IMR-90 (cell line): ENCODE data around the gene SERPINH1. TPM values are rescaled to one million over a fixed set of nuclear protein-coding genes. Genes with fewer than 3 reads are reported as not detected.

Source experiments
- ATAC-seq: fragments of 200-7000 bp; cut with Tn5 transposase; 2 replicates; pipeline ENCODE4 v1.9.1; 2020; ENCODE audit warnings: low read depth, mild to moderate bottlenecking, moderate library complexity
- BruUV-seq: library from RNA; stranded (reverse); fragments of 400-500 nt; replicated peaks from 2 replicates; lab custom pipeline; 2021; lab: Mats Ljungman, UMichigan
- CTCF ChIA-PET: fragments of 300-600 bp; formaldehyde crosslinking; extraction: SDS; loops from one replicate; lab custom pipeline; 2021; ENCODE audit warnings: antibody characterized with exemption; lab: Yijun Ruan, JAX
- POLR2A ChIA-PET: fragments of 300-600 bp; sonication (Branson Sonifier 250); formaldehyde crosslinking; loops from one replicate; lab custom pipeline; 2022; ENCODE audit warnings: antibody characterized with exemption; ENCODE audit not compliant: unreplicated experiment; lab: Charles Lee
- DNase-seq: peaks from one replicate; pipeline ENCODE4 v3.0.0; 2013
- H2AFZ ChIP-seq: replicated peaks from 2 replicates; pipeline ENCODE3; 2013; ENCODE audit warnings: low read length, mild to moderate bottlenecking; ENCODE audit not compliant: poor library complexity
- H2AK5ac ChIP-seq: 2 replicates; pipeline ENCODE4 v1.6.1; 2013; ENCODE audit warnings: low read depth, low read length, inconsistent platforms
- H2AK9ac ChIP-seq: replicated peaks from 2 replicates; pipeline ENCODE3; 2013; ENCODE audit warnings: mild to moderate bottlenecking, low read depth, low read length, moderate library complexity; ENCODE audit not compliant: poor library complexity
- H2BK120ac ChIP-seq: 2 replicates; pipeline ENCODE4 v1.6.1; 2013; ENCODE audit warnings: low read depth, low read length, inconsistent platforms
- H2BK15ac ChIP-seq: 3 replicates; pipeline ENCODE4 v1.6.1; 2013; ENCODE audit warnings: low read depth, low read length, inconsistent platforms
- H2BK20ac ChIP-seq: 2 replicates; pipeline ENCODE4 v1.6.1; 2013; ENCODE audit warnings: low read depth, mild to moderate bottlenecking, inconsistent platforms, low read length, moderate library complexity
- H2BK5ac ChIP-seq: 2 replicates; pipeline ENCODE4 v1.6.1; 2013; ENCODE audit warnings: mild to moderate bottlenecking, low read depth, low read length, inconsistent platforms; ENCODE audit not compliant: poor library complexity, severe bottlenecking
- H3K14ac ChIP-seq: replicated peaks from 2 replicates; pipeline ENCODE4 v1.6.1; 2013; ENCODE audit warnings: low read depth, low read length, inconsistent platforms
- H3K18ac ChIP-seq: 2 replicates; pipeline ENCODE4 v1.6.1; 2013; ENCODE audit warnings: low read depth, low read length, control low read depth
- H3K23ac ChIP-seq: 2 replicates; pipeline ENCODE4 v1.6.1; 2013; ENCODE audit warnings: low read depth, low read length, inconsistent platforms
- H3K27ac ChIP-seq: 2 replicates; pipeline ENCODE4 v1.5.1; 2013; ENCODE audit warnings: mild to moderate bottlenecking, control low read depth, low read length; ENCODE audit not compliant: insufficient read depth
- H3K27me3 ChIP-seq: 2 replicates; pipeline ENCODE4 v1.6.1; 2013; ENCODE audit warnings: low read length; ENCODE audit not compliant: control insufficient read depth, insufficient read depth
- H3K36me3 ChIP-seq: 2 replicates; pipeline ENCODE4 v1.6.1; 2013; ENCODE audit warnings: low read length, mixed read lengths; ENCODE audit not compliant: control insufficient read depth, insufficient read depth
- H3K4ac ChIP-seq: 2 replicates; pipeline ENCODE4 v1.6.1; 2013; ENCODE audit warnings: low read depth, low read length, inconsistent platforms
- H3K4me1 ChIP-seq: 2 replicates; pipeline ENCODE4 v1.6.1; 2013; ENCODE audit warnings: low read length, mixed read lengths; ENCODE audit not compliant: control insufficient read depth, insufficient read depth
- H3K4me2 ChIP-seq: 2 replicates; pipeline ENCODE4 v1.6.1; 2013; ENCODE audit warnings: low read depth, mild to moderate bottlenecking, control low read depth, low read length, moderate library complexity
- H3K4me3 ChIP-seq: 2 replicates; pipeline ENCODE4 v1.5.1; 2013; ENCODE audit warnings: low read depth, mild to moderate bottlenecking, control low read depth, low read length, moderate library complexity; ENCODE audit not compliant: insufficient read depth
- H3K56ac ChIP-seq: 2 replicates; pipeline ENCODE4 v1.6.1; 2013; ENCODE audit warnings: low read length, inconsistent platforms; ENCODE audit not compliant: insufficient read depth; ENCODE audit errors: extremely low read depth
- H3K79me1 ChIP-seq, 2 experiments: 2 replicates each; pipeline ENCODE4 v1.6.1; 2013; ENCODE audit warnings: low read length in 2 of 2, inconsistent platforms in 1 of 2, low read depth in 1 of 2
- H3K9ac ChIP-seq: 2 replicates; pipeline ENCODE4 v1.6.1; 2013; ENCODE audit warnings: low read depth, low read length, control low read depth
- H3K9me1 ChIP-seq: 2 replicates; pipeline ENCODE4 v1.6.1; 2013; ENCODE audit warnings: low read length, inconsistent platforms; ENCODE audit not compliant: insufficient read depth
- H3K9me3 ChIP-seq: 2 replicates; pipeline ENCODE4 v1.6.1; 2013; ENCODE audit warnings: low read length; ENCODE audit not compliant: control insufficient read depth, insufficient read depth
- H4K20me1 ChIP-seq: 2 replicates; pipeline ENCODE4 v1.6.1; 2013; ENCODE audit warnings: low read length, inconsistent platforms; ENCODE audit not compliant: insufficient read depth
- H4K5ac ChIP-seq: 2 replicates; pipeline ENCODE4 v1.6.1; 2013; ENCODE audit warnings: mild to moderate bottlenecking, low read depth, low read length, control low read depth
- H4K8ac ChIP-seq, 2 experiments: 2 replicates each; pipeline ENCODE4 v1.6.1; 2013; ENCODE audit warnings: low read depth in 2 of 2, low read length in 2 of 2, control low read depth in 1 of 2, inconsistent platforms in 1 of 2
- H4K91ac ChIP-seq: 2 replicates; pipeline ENCODE4 v1.6.1; 2013; ENCODE audit warnings: low read depth, low read length, inconsistent platforms; ENCODE audit not compliant: insufficient read depth
- BHLHE40 ChIP-seq: fragments of 150-350 bp; IDR thresholded peaks from 2 replicates; pipeline ENCODE4 v1.6.1; 2016; ENCODE audit warnings: mild to moderate bottlenecking, low read depth, low read length
- CHD1 ChIP-seq: IDR thresholded peaks from 2 replicates; pipeline ENCODE4 v1.6.1; 2012; ENCODE audit warnings: low read depth, low read length, improper control_type of control experiment
- CTCF ChIP-seq: conservative IDR thresholded peaks from 2 replicates; pipeline ENCODE4 v1.5.1; 2012; ENCODE audit warnings: mild to moderate bottlenecking, low read depth, low read length, improper control_type of control experiment
- ELK1 ChIP-seq: fragments of 150-350 bp; IDR thresholded peaks from 2 replicates; pipeline ENCODE4 v1.6.1; 2016; ENCODE audit warnings: low read depth, mild to moderate bottlenecking, low read length, moderate library complexity, borderline replicate concordance
- FOS ChIP-seq: fragments of 150-350 bp; IDR thresholded peaks from 2 replicates; pipeline ENCODE4 v1.6.1; 2016; ENCODE audit warnings: low read depth, low read length
- MAFK ChIP-seq: IDR thresholded peaks from 2 replicates; pipeline ENCODE4 v1.6.1; 2012; ENCODE audit warnings: low read depth, low read length, improper control_type of control experiment
- MAZ ChIP-seq: IDR thresholded peaks from 2 replicates; pipeline ENCODE4 v1.6.1; 2012; ENCODE audit warnings: low read depth, mild to moderate bottlenecking, low read length, improper control_type of control experiment, moderate library complexity, borderline replicate concordance
- MXI1 ChIP-seq: IDR thresholded peaks from 2 replicates; pipeline ENCODE4 v1.6.1; 2012; ENCODE audit warnings: low read depth, mild to moderate bottlenecking, low read length, moderate library complexity, borderline replicate concordance
- NFE2L2 ChIP-seq: fragments of 150-350 bp; IDR thresholded peaks from 2 replicates; pipeline ENCODE4 v1.6.1; 2016; ENCODE audit warnings: low read depth, mild to moderate bottlenecking, low read length
- POLR2A ChIP-seq: IDR thresholded peaks from 2 replicates; pipeline ENCODE4 v1.6.1; 2012; ENCODE audit warnings: mild to moderate bottlenecking, low read depth, low read length
- RAD21 ChIP-seq: IDR thresholded peaks from 2 replicates; pipeline ENCODE4 v1.6.1; 2012; ENCODE audit warnings: low read length, improper control_type of control experiment
- RCOR1 ChIP-seq: IDR thresholded peaks from 2 replicates; pipeline ENCODE4 v1.6.1; 2012; ENCODE audit warnings: mild to moderate bottlenecking, low read length, improper control_type of control experiment; ENCODE audit not compliant: insufficient replicate concordance
- RFX5 ChIP-seq: IDR thresholded peaks from 2 replicates; pipeline ENCODE4 v1.8.0; 2012; ENCODE audit warnings: low read depth, mild to moderate bottlenecking, low read length, moderate library complexity
- SMC3 ChIP-seq: fragments of 150-350 bp; IDR thresholded peaks from 2 replicates; pipeline ENCODE4 v1.6.1; 2016; ENCODE audit warnings: low read depth, mild to moderate bottlenecking, antibody characterized with exemption, low read length, moderate library complexity
- USF2 ChIP-seq: fragments of 150-350 bp; IDR thresholded peaks from 2 replicates; pipeline ENCODE4 v1.6.1; 2017; ENCODE audit warnings: mild to moderate bottlenecking, antibody characterized with exemption, low read length, low read depth
- WGBS, 2 experiments: methylation state at CpG; one replicate each; pipeline versions ENCODE4 v1.1.5 to v1.1.7; 2013; ENCODE audit warnings: missing lambda C conversion rate in 2 of 2; ENCODE audit not compliant: insufficient read length in 1 of 2; ENCODE audit errors: extremely low coverage in 2 of 2; 5-methylcytosine and 5-hydroxymethylcytosine counted together
- dilution Hi-C: fragments of 300-500 bp; cut with HindIII; formaldehyde crosslinking; loops from one replicate; pipeline ENCODE4 v1.14.3; 2018; ENCODE audit warnings: low sequenced_read_pairs; ENCODE audit not compliant: unreplicated experiment
- in situ Hi-C: fragments of 300-500 bp; cut with MboI; formaldehyde crosslinking; loops from 3 replicates; pipeline ENCODE4 v1.14.3; 2019; ENCODE audit warnings: low sequenced_read_pairs, inconsistent platforms, mixed read lengths
- intact Hi-C: fragments of 100-400 bp; cut with micrococcal nuclease; formaldehyde crosslinking; loops from 2 replicates; pipeline ENCODE4 v1.10.0; 2022
- polyA plus RNA-seq, 3 experiments: library from polyadenylated mRNA; depleted of rRNA; stranded (reverse); fragments of >200 nt; gene quantifications; 2 replicates each; pipeline ENCODE4 v1.2.3, GENCODE V29; 2012; ENCODE audit warnings: low replicate concordance in 1 of 3
- total RNA-seq: library from RNA; depleted of rRNA; stranded (reverse); fragments of >200 nt; gene quantifications from 2 replicates; pipeline ENCODE4 v1.2.3, GENCODE V29; 2012

The SERPINH1 gene
- total and polyA plus RNA-seq, 2 of the 4 experiments (the other 2 are of a cell fraction): 841 to 1,857 TPM

GRCh38 chr11:75548595-75549272 is 13.3 kb upstream of the SERPINH1 start:
- 89% methylated on average over 3 of the region's 8 CpGs; no CpG with 5 or more reads in 1 of the 2 experiments for WGBS, 2 experiments
- in situ Hi-C loops: loop anchor here (25.0 kb wide), 1 partner anchor 261 kb away; no protein-coding TSS in a partner anchor

More at GRCh38 chr11:75548595-75549272, 13.3 kb upstream of the SERPINH1 start:
- Histone ChIP-seq H3K36me3 (no peaks in the 10 kb centered on the region), H3K9ac (no peak overlapping the region), H3K9me1 (peaks cover 5% of the 10 kb centered on the region; the same call in 1 of the 2 replicates), H2BK15ac (no peak overlapping the region), H2AK9ac (no peak overlapping the region), H3K79me1 (peaks cover 3 to 19% of the 10 kb centered on the region in 2 experiments; a peak in 3 of 4 replicates), H3K4me2 (no peak overlapping the region), H2BK5ac (no peak overlapping the region), H3K4me1 (peaks cover 7% of the 10 kb centered on the region), H3K27me3 (peaks cover 8% of the 10 kb centered on the region), H2BK20ac (no peak overlapping the region), H2BK120ac (0 out of 2 replicates have a peak overlapping the region, but pooled peaks have one; percentile 29), H4K20me1 (no peaks in the 10 kb centered on the region), H3K18ac (no peak overlapping the region), H2AFZ (peak overlapping the region; percentile 87), H4K8ac (no peak overlapping the region), H3K23ac (no peak overlapping the region), H3K4ac (peak overlapping the region; percentile 70; the same call in 1 of the 2 replicates), H4K91ac (no peak overlapping the region; the same call in 1 of the 2 replicates), H3K4me3 (no peak overlapping the region), H4K5ac (no peak overlapping the region; the same call in 1 of the 2 replicates), H3K14ac (no peak overlapping the region), H3K9me3 (no peaks in the 10 kb centered on the region), H2AK5ac (peak overlapping the region; percentile 65; the same call in 1 of the 2 replicates), H3K56ac (no peak overlapping the region), H3K27ac (no peak overlapping the region)
- intact Hi-C loops: no loop called here
- ChIA-PET POLR2A (no interaction called here), CTCF (interaction anchor here (1.0 to 1.5 kb wide), 2 partner anchors 25 to 27 kb away, joined by 3 to 7 read pairs; no protein-coding TSS in a partner anchor)
- no TSS peak for BruUV-seq
- ATAC-seq: no peak
- TF ChIP-seq USF2 (no peak), MXI1 (no peak), CTCF (no peak), POLR2A (no peak), FOS (no peak), RFX5 (no peak), MAZ (no peak), RAD21 (no peak), MAFK (no peak), BHLHE40 (no peak), ELK1 (no peak), SMC3 (no peak), CHD1 (no peak), NFE2L2 (no peak), RCOR1 (no peak)
- no peak for DNase-seq
- dilution Hi-C loops: no loop called here
